Amygdala (tissue), 56 donors: Measurements from ENCODE around the gene PDZK1IP1.
"Not testable (repeated sequence)": the region's sequence is repeated elsewhere in the genome, so short reads cannot be mapped to it uniquely, and the experiment has no call there.

Source experiments
- DNase-seq, 56 donors: peaks; one replicate each; lab custom pipeline; 2025; lab: John Stamatoyannopoulos, UW

The PDZK1IP1 gene

GRCh38 chr1:47203504-47203903 is 13.7 kb upstream of the PDZK1IP1 start:
- not testable (repeated sequence) for DNase-seq

GRCh38 chr1:47201179-47201578 is 11.3 kb upstream of the PDZK1IP1 start:
- DNase-seq = no peak

DNA sequence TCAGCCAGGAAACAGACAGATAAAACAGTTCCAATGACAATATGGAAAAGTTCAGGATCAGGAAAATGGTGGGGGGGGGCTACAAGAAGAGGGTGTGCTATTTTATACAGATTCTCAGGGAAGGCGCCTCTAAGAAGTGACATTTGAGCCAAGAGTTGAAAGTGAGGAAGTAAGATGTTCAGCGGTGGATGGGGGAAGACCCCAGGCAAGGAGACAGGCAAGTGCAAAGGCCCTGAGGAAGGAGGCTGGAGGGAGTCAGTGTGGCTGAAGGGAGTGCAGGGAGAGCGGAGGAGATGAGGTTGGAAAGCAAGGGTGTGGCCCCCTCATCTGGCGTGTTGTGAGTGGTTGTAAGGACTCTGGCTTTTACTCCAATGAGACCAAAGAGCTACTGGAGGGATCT is 8.4 kb upstream of the PDZK1IP1 start:
- DNase-seq = no peak

GRCh38 chr1:47196622-47197021 is 6.8 kb upstream of the PDZK1IP1 start:
- peak in 1 of 56 donors; percentile 29 for DNase-seq

DNA sequence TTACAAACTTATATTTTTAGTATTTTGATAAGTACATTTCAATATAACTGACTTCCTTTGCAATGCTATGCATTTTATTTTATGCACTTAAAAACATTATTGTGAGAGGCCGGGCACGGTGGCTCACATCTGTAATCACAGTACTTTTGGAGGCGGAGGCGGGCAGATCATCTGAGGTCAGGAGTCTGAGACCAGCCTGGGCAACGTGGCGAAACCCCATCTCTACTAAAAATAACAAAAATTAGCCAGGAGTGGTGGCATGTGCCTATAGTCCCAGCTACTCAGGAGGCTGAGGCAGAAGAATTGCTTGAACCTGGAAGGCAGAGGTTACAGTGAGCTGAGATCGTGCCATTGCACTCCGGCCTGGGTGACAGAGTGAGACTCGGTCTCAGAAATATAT is 6.1 kb upstream of the PDZK1IP1 start:
- not testable (repeated sequence) for DNase-seq

- DNase-seq = no peak
Measured at GRCh38 chr1:47194311-47194710, 4.5 kb upstream of the PDZK1IP1 start.

DNA sequence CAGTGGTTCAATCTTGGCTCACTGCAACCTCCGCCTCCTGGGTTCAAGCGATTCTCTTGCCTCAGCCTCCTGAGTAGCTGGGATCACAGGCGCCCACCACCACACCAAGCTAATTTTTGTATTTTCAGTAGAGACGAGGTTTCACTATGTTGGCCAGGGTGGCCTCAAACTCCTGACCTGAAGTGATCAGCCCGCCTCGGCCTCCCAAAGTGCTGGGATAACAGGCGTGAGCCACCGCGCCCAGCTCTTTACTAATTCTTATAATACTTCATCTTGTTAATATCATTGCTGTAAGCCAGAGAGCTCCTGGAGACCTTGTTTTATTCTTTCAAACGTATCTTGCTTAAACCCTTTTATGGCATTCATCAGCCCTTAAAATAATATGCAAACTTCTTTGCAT is 3.7 kb upstream of the PDZK1IP1 start:
- DNase-seq = not testable (repeated sequence)

- DNase-seq = peak in 43 of 56 donors; percentile 8 to 75 (median 32)
Measured at GRCh38 chr1:47192458-47193384, 2.9 kb upstream of the PDZK1IP1 start.

DNA sequence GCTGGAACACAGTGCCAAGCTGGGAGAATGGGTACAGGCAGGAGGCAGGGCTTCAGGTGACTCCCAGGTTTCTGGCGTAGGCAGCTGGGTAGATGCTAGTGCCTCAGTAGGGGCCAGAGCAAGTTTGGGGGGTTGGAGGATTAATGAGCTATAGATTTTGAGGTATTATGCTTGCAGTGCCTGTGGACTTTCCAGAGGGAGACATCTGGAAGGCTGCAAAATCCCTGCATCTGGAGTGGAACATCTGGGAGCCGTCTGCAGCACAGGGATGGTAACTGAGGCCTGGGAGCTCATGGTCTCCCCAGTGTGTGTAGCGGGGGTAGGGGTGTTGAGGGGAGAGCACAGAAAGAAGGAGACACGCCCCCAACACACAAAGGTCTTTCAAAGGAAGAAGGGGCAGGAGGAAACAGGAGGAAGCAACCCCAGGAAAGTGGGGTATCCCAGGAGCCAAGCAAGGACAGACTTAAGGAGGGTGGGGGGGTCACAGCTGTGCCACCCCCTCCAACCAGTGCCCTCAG is 2.2 kb upstream of the PDZK1IP1 start:
- no peak for DNase-seq

- DNase-seq = no peak
Measured at GRCh38 chr1:47190857-47191256, 1.0 kb upstream of the PDZK1IP1 start.

- DNase-seq = no peak
Measured at GRCh38 chr1:47190509-47190855, 646 bp upstream of the PDZK1IP1 start.

- no peak for DNase-seq
Measured at GRCh38 chr1:47188791-47189785, 748 bp downstream of the PDZK1IP1 start.

DNA sequence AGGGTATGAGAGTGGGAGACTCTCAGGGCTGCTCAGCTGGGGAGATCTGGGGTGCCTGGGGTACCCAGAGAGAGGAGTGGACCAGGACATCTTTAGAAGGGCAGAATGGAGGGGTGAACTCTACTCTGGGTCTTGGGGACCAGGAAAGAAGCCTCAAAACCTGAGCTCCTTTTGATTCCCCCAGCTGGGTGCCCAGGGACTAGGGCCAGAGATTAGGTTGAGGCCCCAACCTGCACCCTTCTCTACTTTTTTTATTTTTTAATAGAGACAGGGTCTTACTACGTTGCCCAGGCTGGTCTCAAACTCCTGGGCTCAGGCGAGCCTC is 1.9 kb downstream of the PDZK1IP1 start:
- DNase-seq = no peak

DNA sequence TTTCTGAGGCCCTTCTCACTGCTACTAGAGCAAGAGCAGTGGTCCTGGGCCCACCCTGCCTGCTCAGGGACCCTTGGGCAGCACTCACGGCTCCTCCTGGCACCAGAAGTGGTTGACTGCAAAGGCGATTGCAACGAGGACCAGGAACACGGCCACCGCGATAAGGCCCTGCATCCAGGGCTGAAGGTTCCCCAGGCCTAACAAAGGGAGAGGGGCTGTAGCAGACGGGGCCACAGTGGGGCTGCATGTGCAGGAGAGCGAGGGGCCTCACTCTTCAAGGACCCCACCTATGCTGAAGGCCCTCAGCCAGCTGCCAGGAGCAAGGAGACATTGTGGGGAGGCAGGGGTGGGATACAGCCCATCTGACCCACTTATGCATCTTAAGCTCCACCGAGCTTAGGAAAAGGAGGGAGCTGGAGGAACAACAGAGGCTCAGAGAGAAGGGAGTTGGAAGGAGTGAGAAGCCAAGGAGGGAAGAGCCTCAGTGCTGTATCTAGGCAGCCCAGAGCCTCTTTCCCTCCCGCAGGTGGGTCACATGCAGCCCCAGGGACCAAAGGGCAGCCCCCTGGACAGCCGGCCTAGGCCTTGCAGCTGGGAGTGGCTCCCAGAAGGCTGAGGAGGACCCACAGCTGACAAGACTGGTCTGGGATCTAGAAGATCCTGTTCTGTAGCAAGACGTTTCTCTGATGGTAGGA is 2.5 kb downstream of the PDZK1IP1 start:
- DNase-seq = no peak

GRCh38 chr1:47186267-47187185 is 3.3 kb downstream of the PDZK1IP1 start:
- no peak for DNase-seq

GRCh38 chr1:47184822-47185677 is 4.8 kb downstream of the PDZK1IP1 start:
- no peak for DNase-seq

GRCh38 chr1:47184090-47184821 is 5.6 kb downstream of the PDZK1IP1 start:
- DNase-seq = no peak
